CD14-positive monocyte (primary cell): ENCODE data around the gene FAM98B. TPM values are rescaled to one million over a fixed set of nuclear protein-coding genes. Genes with fewer than 3 reads are reported as not detected.

Experiments used
- DNase-seq, 3 donors: peaks; one replicate each; pipeline ENCODE4 v3.0.0-alpha.2; 2011 to 2022
- H2AFZ ChIP-seq: 2 replicates; pipeline ENCODE4 v1.6.0; 2012; ENCODE audit warnings: mild to moderate bottlenecking, low read depth, low read length, inconsistent platforms; ENCODE audit not compliant: insufficient read depth, poor library complexity, severe bottlenecking
- H3K27ac ChIP-seq, 2 donors: 1 replicate in 1 of 2; 2 replicates in 1 of 2; pipeline ENCODE4 v1.5.1; 2012 to 2013; ENCODE audit warnings: low read length in 2 of 2, control low read depth in 1 of 2, inconsistent platforms in 1 of 2, low read depth in 1 of 2, mild to moderate bottlenecking in 1 of 2
- H3K27me3 ChIP-seq, 2 donors: one replicate each; pipeline versions ENCODE4 v1.6.0 to v1.6.1; 2011 to 2013; ENCODE audit warnings: low read length in 2 of 2; ENCODE audit not compliant: control insufficient read depth in 2 of 2, insufficient read depth in 2 of 2
- H3K36me3 ChIP-seq, 2 donors: replicated peaks in 1 of 2; 1 replicate in 1 of 2; 2 replicates in 1 of 2; pipeline versions ENCODE4 v1.5.1 to v1.6.1; 2012 to 2013; ENCODE audit warnings: low read length in 2 of 2, control low read depth in 1 of 2, inconsistent platforms in 1 of 2, mild to moderate bottlenecking in 1 of 2; ENCODE audit not compliant: insufficient read depth in 2 of 2, control insufficient read depth in 1 of 2
- H3K4me1 ChIP-seq, 2 donors: 1 replicate in 1 of 2; 2 replicates in 1 of 2; pipeline versions ENCODE4 v1.5.1 to v1.6.1; 2012 to 2013; ENCODE audit warnings: low read length in 2 of 2, control low read depth in 1 of 2, inconsistent platforms in 1 of 2, mild to moderate bottlenecking in 1 of 2, moderate library complexity in 1 of 2; ENCODE audit not compliant: insufficient read depth in 2 of 2, control insufficient read depth in 1 of 2
- H3K4me2 ChIP-seq: replicated peaks from 2 replicates; pipeline ENCODE3; 2012; ENCODE audit warnings: low read length, moderate library complexity, mild to moderate bottlenecking; ENCODE audit not compliant: poor library complexity, severe bottlenecking; ENCODE audit errors: extremely low read depth
- H3K4me3 ChIP-seq, 3 experiments: fragments of 200-600 bp in 1 of 3; sonication (generic) in 1 of 3; replicated peaks in 1 of 3; 1 replicate in 2 of 3; 2 replicates in 1 of 3; pipeline ENCODE4 v1.5.1; 2011 to 2013; ENCODE audit warnings: low read length in 3 of 3, mild to moderate bottlenecking in 3 of 3, control low read depth in 2 of 3, low read depth in 2 of 3, inconsistent platforms in 1 of 3, moderate library complexity in 1 of 3
- H3K79me2 ChIP-seq: 2 replicates; pipeline ENCODE4 v1.6.0; 2012; ENCODE audit warnings: mild to moderate bottlenecking, control low read depth, inconsistent platforms, low read length, moderate library complexity; ENCODE audit not compliant: insufficient read depth
- H3K9ac ChIP-seq: 2 replicates; pipeline ENCODE4 v1.6.0; 2017; ENCODE audit warnings: low read length, mild to moderate bottlenecking; ENCODE audit not compliant: insufficient read depth, poor library complexity, severe bottlenecking
- H3K9me3 ChIP-seq, 2 donors: replicated peaks in 1 of 2; 1 replicate in 1 of 2; 2 replicates in 1 of 2; pipeline versions ENCODE4 v1.5.1 to v1.6.1; 2012 to 2013; ENCODE audit warnings: low read length in 2 of 2, control low read depth in 1 of 2; ENCODE audit not compliant: control insufficient read depth in 1 of 2, insufficient read depth in 1 of 2
- H4K20me1 ChIP-seq: 2 replicates; pipeline ENCODE4 v1.6.0; 2012; ENCODE audit warnings: mild to moderate bottlenecking, low read length, control low read depth, moderate library complexity; ENCODE audit not compliant: insufficient read depth
- H3K27ac Mint-ChIP-seq, 7 donors: one replicate each; pipeline ENCODE4 v1.8.0; 2020; ENCODE audit warnings: mild to moderate bottlenecking in 7 of 7, mixed read lengths in 7 of 7, moderate library complexity in 6 of 7, inconsistent platforms in 2 of 7
- H3K27me3 Mint-ChIP-seq, 3 donors: one replicate each; pipeline ENCODE4 v1.8.0; 2021 to 2022; ENCODE audit warnings: low read depth in 3 of 3, mild to moderate bottlenecking in 3 of 3, mixed read lengths in 3 of 3, moderate library complexity in 3 of 3, inconsistent platforms in 1 of 3
- H3K36me3 Mint-ChIP-seq, 2 donors: one replicate each; pipeline ENCODE4 v1.8.0; 2020; ENCODE audit warnings: mixed read lengths in 2 of 2, inconsistent platforms in 1 of 2, mild to moderate bottlenecking in 1 of 2
- H3K4me1 Mint-ChIP-seq: one replicate; pipeline ENCODE4 v1.8.0; 2020; ENCODE audit warnings: mild to moderate bottlenecking, mixed read lengths
- H3K4me3 Mint-ChIP-seq, 2 donors: one replicate each; pipeline ENCODE4 v1.8.0; 2020; ENCODE audit warnings: mild to moderate bottlenecking in 2 of 2, mixed read lengths in 2 of 2, moderate library complexity in 1 of 2
- H3K9me3 Mint-ChIP-seq, 7 donors: one replicate each; pipeline ENCODE4 v1.8.0; 2020 to 2022; ENCODE audit warnings: mixed read lengths in 7 of 7, mild to moderate bottlenecking in 6 of 7, moderate library complexity in 6 of 7, inconsistent platforms in 2 of 7
- CTCF ChIP-seq: fragments of 200-600 bp; IDR thresholded peaks from one replicate; pipeline ENCODE4 v1.8.0; 2022; ENCODE audit warnings: antibody characterized with exemption, mild to moderate bottlenecking
- WGBS: methylation state at CpG from one replicate; pipeline ENCODE4 v1.1.5; 2013; ENCODE audit warnings: missing lambda C conversion rate; ENCODE audit not compliant: insufficient coverage; 5-methylcytosine and 5-hydroxymethylcytosine counted together
- intact Hi-C, 2 donors: fragments of 100-400 bp; cut with micrococcal nuclease; formaldehyde crosslinking; loops; one replicate each; pipeline versions ENCODE4 v1.15.0 to v1.15.1; 2023
- polyA plus RNA-seq, 3 donors: library from polyadenylated mRNA; depleted of rRNA in 1 of 3; unstranded in 2 of 3; stranded (reverse) in 1 of 3; fragments of 300-500 nt in 2 of 3; fragments of >200 nt in 1 of 3; fragmentation: Illumina TruSeq in 2 of 3; gene quantifications; 1 replicate in 2 of 3; 2 replicates in 1 of 3; pipeline ENCODE4 v1.2.3, GENCODE V29; 2012 to 2021

Gene FAM98B
- polyA plus RNA-seq, 3 donors = 0.41 to 1.3 (median 0.69) TPM

- Mint-ChIP-seq H3K27me3 (no peaks in the 10 kb centered on the region), H3K4me3 (no peak overlapping the region), H3K9me3 (no peaks in the 10 kb centered on the region), H3K4me1 (no peaks in the 10 kb centered on the region), H3K27ac (no peak overlapping the region), H3K36me3 (peaks cover 43 to 45% of the 10 kb centered on the region in 2 donors)
- Histone ChIP-seq H3K4me1 (no peaks in the 10 kb centered on the region), H2AFZ (no peak overlapping the region), H3K27ac (no peak overlapping the region), H4K20me1 (no peaks in the 10 kb centered on the region), H3K4me3 (no peak overlapping the region), H3K36me3 (peaks cover 41 to 67% of the 10 kb centered on the region in 2 donors), H3K27me3 (no peaks in the 10 kb centered on the region), H3K9me3 (no peaks in the 10 kb centered on the region), H3K79me2 (peaks cover 3% of the 10 kb centered on the region), H3K4me2 (no peak overlapping the region), H3K9ac (no peak overlapping the region)
- no peak for DNase-seq
- no CpG with 5 or more reads among the region's 2 CpGs for WGBS
- intact Hi-C loops = loop anchor here (5.0 to 10.0 kb wide), 2 partner anchors 215 to 223 kb away; no protein-coding TSS in a partner anchor
- no peak for TF ChIP-seq CTCF
Observed at GRCh38 chr15:38471974-38472373, 18.0 kb downstream of the FAM98B start.

GRCh38 chr15:38474155-38474757 is 20.3 kb downstream of the FAM98B start:
- Mint-ChIP-seq H3K4me1 (no peaks in the 10 kb centered on the region), H3K9me3 (no peaks in the 10 kb centered on the region), H3K36me3 (peaks cover 52 to 53% of the 10 kb centered on the region in 2 donors), H3K27ac (no peak overlapping the region), H3K4me3 (no peak overlapping the region), H3K27me3 (no peaks in the 10 kb centered on the region)
- intact Hi-C loops = loop anchor here (5.0 to 10.0 kb wide), 2 partner anchors 213 to 221 kb away; no protein-coding TSS in a partner anchor
- no peak overlapping the region for H2AFZ ChIP-seq
- H3K4me2 ChIP-seq = no peak overlapping the region
- H3K27ac ChIP-seq = no peak overlapping the region
- H3K4me1 ChIP-seq = no peaks in the 10 kb centered on the region
- peak; percentile 77 for TF ChIP-seq CTCF
- H3K79me2 ChIP-seq = no peaks in the 10 kb centered on the region
- H3K9me3 ChIP-seq = no peaks in the 10 kb centered on the region
- no peak overlapping the region for H3K4me3 ChIP-seq
- H3K36me3 ChIP-seq = peaks cover 48 to 68% of the 10 kb centered on the region in 2 donors
- no peaks in the 10 kb centered on the region for H3K27me3 ChIP-seq
- 100% methylated on average over 3 of the region's 4 CpGs for WGBS
- H3K9ac ChIP-seq = no peak overlapping the region
- peak; percentile 11 to 38 (median 30) for DNase-seq
- no peaks in the 10 kb centered on the region for H4K20me1 ChIP-seq
